WTC11 (cell line): ENCODE data around the gene CACNA1A. TPM values are rescaled to one million over a fixed set of nuclear protein-coding genes. Genes with fewer than 3 reads are reported as not detected.

Experiments
- ATAC-seq: fragments of 200-7000 bp; cut with Tn5 transposase; 2 replicates; pipeline ENCODE4 v1.10.0; 2021; ENCODE audit warnings: mild to moderate bottlenecking, moderate library complexity
- CTCF ChIA-PET: fragments of 300-600 bp; sonication (Branson Sonifier 250); formaldehyde crosslinking; loops from one replicate; lab custom pipeline; 2021; ENCODE audit warnings: antibody characterized with exemption; lab: Charles Lee
- POLR2A ChIA-PET: fragments of 350-600 bp; sonication (Branson Sonifier 250); formaldehyde crosslinking; loops from one replicate; lab custom pipeline; 2021; ENCODE audit warnings: antibody characterized with exemption; lab: Charles Lee
- DNase-seq: peaks from one replicate; pipeline ENCODE4 v3.0.0; 2021; ENCODE audit warnings: low spot score
- H3K27ac Mint-ChIP-seq: 2 replicates; pipeline ENCODE4 v1.8.0; 2021; ENCODE audit warnings: mixed read lengths
- H3K27me3 Mint-ChIP-seq: 2 replicates; pipeline ENCODE4 v1.8.0; 2021; ENCODE audit warnings: low read depth, mild to moderate bottlenecking, moderate library complexity, mixed read lengths
- H3K36me3 Mint-ChIP-seq: 2 replicates; pipeline ENCODE4 v1.8.0; 2021; ENCODE audit warnings: mixed read lengths
- H3K4me1 Mint-ChIP-seq: 2 replicates; pipeline ENCODE4 v1.8.0; 2022; ENCODE audit warnings: mixed read lengths
- H3K4me3 Mint-ChIP-seq: 2 replicates; pipeline ENCODE4 v1.8.0; 2021; ENCODE audit warnings: mild to moderate bottlenecking, moderate library complexity, mixed read lengths
- H3K9me3 Mint-ChIP-seq: 2 replicates; pipeline ENCODE4 v1.8.0; 2021; ENCODE audit warnings: mixed read lengths
- CREM ChIP-seq: sonication (generic); formaldehyde crosslinking; IDR thresholded peaks from 2 replicates; pipeline ENCODE4 v1.8.1; 2022; ENCODE audit warnings: mild to moderate bottlenecking, missing genetic modification reagents, moderate library complexity
- FOXK1 ChIP-seq: sonication (generic); formaldehyde crosslinking; IDR thresholded peaks from 2 replicates; pipeline ENCODE4 v1.8.0; 2022; ENCODE audit warnings: mild to moderate bottlenecking, moderate library complexity, missing genetic modification reagents
- GABPB1 ChIP-seq: sonication (generic); formaldehyde crosslinking; IDR thresholded peaks from 2 replicates; pipeline ENCODE4 v1.8.1; 2023; ENCODE audit warnings: mild to moderate bottlenecking, missing genetic modification reagents
- NFYB ChIP-seq: sonication (generic); formaldehyde crosslinking; conservative IDR thresholded peaks from 2 replicates; pipeline ENCODE4 v1.8.0; 2022; ENCODE audit warnings: low read depth, missing genetic modification reagents
- NR1H2 ChIP-seq: sonication (generic); formaldehyde crosslinking; IDR thresholded peaks from 2 replicates; pipeline ENCODE4 v1.9.0; 2021; ENCODE audit warnings: mild to moderate bottlenecking, moderate library complexity, missing genetic modification reagents
- NR2C2 ChIP-seq: sonication (generic); formaldehyde crosslinking; IDR thresholded peaks from 2 replicates; pipeline ENCODE4 v1.8.0; 2022; ENCODE audit warnings: mild to moderate bottlenecking, missing genetic modification reagents
- OVOL2 ChIP-seq: fragments of 250-450 bp; sonication (Bioruptor Pico); IDR thresholded peaks from 2 replicates; pipeline ENCODE4 v1.9.0; 2021; ENCODE audit warnings: mild to moderate bottlenecking, borderline replicate concordance
- PRRX2 ChIP-seq: fragments of 250-450 bp; sonication (Bioruptor Pico); IDR thresholded peaks from 2 replicates; pipeline ENCODE4 v1.8.0; 2021; ENCODE audit warnings: mild to moderate bottlenecking
- RORB ChIP-seq: fragments of 250-450 bp; sonication (Bioruptor Pico); IDR thresholded peaks from 2 replicates; pipeline ENCODE4 v1.9.0; 2021; ENCODE audit warnings: mild to moderate bottlenecking
- SMAD4 ChIP-seq: sonication (generic); formaldehyde crosslinking; IDR thresholded peaks from 2 replicates; pipeline ENCODE4 v1.8.0; 2022; ENCODE audit warnings: mild to moderate bottlenecking, missing genetic modification reagents
- STAT6 ChIP-seq: sonication (generic); formaldehyde crosslinking; conservative IDR thresholded peaks from 2 replicates; pipeline ENCODE4 v1.8.1; 2023; ENCODE audit warnings: mild to moderate bottlenecking, low read depth, missing genetic modification reagents, moderate library complexity
- TEAD1 ChIP-seq: sonication (generic); formaldehyde crosslinking; IDR thresholded peaks from 2 replicates; pipeline ENCODE4 v1.8.0; 2022; ENCODE audit warnings: mild to moderate bottlenecking, missing genetic modification reagents
- ZNF263 ChIP-seq: sonication (generic); formaldehyde crosslinking; IDR thresholded peaks from 2 replicates; pipeline ENCODE4 v1.8.1; 2022; ENCODE audit warnings: low read depth, mild to moderate bottlenecking, moderate library complexity, missing genetic modification reagents
- ZNF317 ChIP-seq: sonication (generic); formaldehyde crosslinking; IDR thresholded peaks from 2 replicates; pipeline ENCODE4 v1.8.1; 2023; ENCODE audit warnings: low read depth, mild to moderate bottlenecking, moderate library complexity, missing genetic modification reagents, borderline replicate concordance
- ZNF423 ChIP-seq: fragments of 250-450 bp; sonication (Bioruptor Pico); IDR thresholded peaks from 2 replicates; pipeline ENCODE4 v2.1.2; 2022; ENCODE audit warnings: mild to moderate bottlenecking, moderate library complexity
- total RNA-seq: library from RNA; stranded (reverse); gene quantifications from 3 replicates; pipeline ENCODE4 v1.2.3, GENCODE V29; 2021
- TF ChIP-seq, protein P1 (sequence below): fragments of 250-450 bp; sonication (Bioruptor Pico); IDR thresholded peaks from 2 replicates; pipeline ENCODE4 v1.9.0; 2021; ENCODE audit warnings: moderate library complexity, mild to moderate bottlenecking, inconsistent platforms, borderline replicate concordance
- TF ChIP-seq, protein P2 (sequence below): sonication (generic); formaldehyde crosslinking; IDR thresholded peaks from 2 replicates; pipeline ENCODE4 v1.8.1; 2023; ENCODE audit warnings: mild to moderate bottlenecking, missing genetic modification reagents, moderate library complexity
- TF ChIP-seq, protein P3 (sequence below): sonication (generic); formaldehyde crosslinking; IDR thresholded peaks from 2 replicates; pipeline ENCODE4 v1.8.1; 2023; ENCODE audit warnings: mild to moderate bottlenecking, missing genetic modification reagents, borderline replicate concordance
- TF ChIP-seq, protein P4 (sequence below): sonication (generic); formaldehyde crosslinking; IDR thresholded peaks from 2 replicates; pipeline ENCODE4 v1.8.1; 2023; ENCODE audit warnings: mild to moderate bottlenecking, missing genetic modification reagents, moderate library complexity
- TF ChIP-seq, protein P5 (sequence below): sonication (generic); formaldehyde crosslinking; IDR thresholded peaks from 2 replicates; pipeline ENCODE4 v1.8.1; 2022; ENCODE audit warnings: mild to moderate bottlenecking, moderate library complexity, missing genetic modification reagents

The CACNA1A gene
- total RNA-seq, 1 experiment from 2014 or later = 28.9 TPM

DNA sequence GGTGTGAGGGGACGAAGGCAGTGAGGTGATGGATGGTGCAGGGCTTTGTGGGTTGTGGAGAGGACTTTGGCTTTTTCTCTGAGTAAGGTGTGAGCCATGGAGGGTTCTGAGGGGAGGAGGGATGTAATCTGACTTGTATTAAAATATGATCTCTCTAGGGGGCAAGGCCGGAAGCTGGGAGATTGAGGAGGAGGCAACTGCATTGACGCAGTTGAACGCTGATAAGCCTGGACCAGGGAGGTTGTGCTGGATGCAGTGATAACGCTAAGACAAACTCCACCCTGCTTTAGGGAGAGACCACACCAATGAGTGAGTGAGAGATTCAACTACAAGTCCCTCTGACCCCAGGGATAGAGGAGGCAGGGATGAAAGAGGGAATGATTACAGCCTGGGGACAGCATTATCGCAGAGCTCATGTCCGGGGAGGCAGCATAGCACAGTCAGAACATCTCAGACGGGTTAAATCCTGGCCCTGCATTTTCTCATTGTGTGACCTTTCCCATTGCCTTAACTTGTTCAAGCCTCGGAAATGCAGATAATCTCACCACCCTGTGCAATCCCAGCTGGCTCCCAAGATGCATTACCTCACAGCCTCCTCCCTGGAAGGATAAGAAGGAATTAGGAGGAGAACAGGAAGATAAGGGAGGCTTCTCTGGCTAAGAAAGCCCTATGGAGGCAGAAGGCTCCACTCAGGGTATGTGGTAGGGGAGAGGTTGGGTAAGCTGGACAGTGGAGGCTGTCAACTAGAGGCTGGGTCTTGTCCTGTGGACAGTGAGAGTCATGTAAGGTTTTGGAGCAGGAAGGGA is 124.2 kb downstream of the CACNA1A start:
- CTCF ChIA-PET = no interaction called here

GRCh38 chr19:13376537-13376936 is 129.7 kb downstream of the CACNA1A start:
- no peaks in the 10 kb centered on the region for H3K4me1 Mint-ChIP-seq
- TF ChIP-seq OVOL2 (CRISPR knock-in tag) (no peak), NR2C2 (no peak), NFYB (CRISPR knock-in tag) (no peak)
- TF ChIP-seq, protein P1, sequence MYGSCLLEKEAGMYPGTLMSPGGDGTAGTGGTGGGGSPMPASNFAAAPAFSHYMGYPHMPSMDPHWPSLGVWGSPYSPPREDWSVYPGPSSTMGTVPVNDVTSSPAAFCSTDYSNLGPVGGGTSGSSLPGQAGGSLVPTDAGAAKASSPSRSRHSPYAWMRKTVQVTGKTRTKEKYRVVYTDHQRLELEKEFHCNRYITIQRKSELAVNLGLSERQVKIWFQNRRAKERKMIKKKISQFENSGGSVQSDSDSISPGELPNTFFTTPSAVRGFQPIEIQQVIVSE (CRISPR knock-in tag) = no peak

More for the DNA sequence above, 124.2 kb downstream of the CACNA1A start:
- POLR2A ChIA-PET = interaction anchor here (0.6 kb wide), 1 partner anchor 1801 kb away, joined by 3 read pairs; no protein-coding TSS in a partner anchor
- peaks cover 6% of the 10 kb centered on the region; the same call in 1 of the 2 replicates for H3K9me3 Mint-ChIP-seq
- no peaks in the 10 kb centered on the region for H3K4me1 Mint-ChIP-seq
- peaks cover 5% of the 10 kb centered on the region; the same call in 1 of the 2 replicates for H3K36me3 Mint-ChIP-seq
- ATAC-seq (no peak), DNase-seq (no peak)
- H3K4me3 Mint-ChIP-seq = no peak overlapping the region
- no peaks in the 10 kb centered on the region; the same call in 1 of the 2 replicates for H3K27me3 Mint-ChIP-seq
- H3K27ac Mint-ChIP-seq = no peak overlapping the region
- TF ChIP-seq RORB (CRISPR knock-in tag) (no peak), NFYB (CRISPR knock-in tag) (no peak), ZNF317 (CRISPR knock-in tag) (no peak), FOXK1 (CRISPR knock-in tag) (no peak), ZNF423 (CRISPR knock-in tag) (no peak), STAT6 (CRISPR knock-in tag) (no peak)
- TF ChIP-seq, protein P2, sequence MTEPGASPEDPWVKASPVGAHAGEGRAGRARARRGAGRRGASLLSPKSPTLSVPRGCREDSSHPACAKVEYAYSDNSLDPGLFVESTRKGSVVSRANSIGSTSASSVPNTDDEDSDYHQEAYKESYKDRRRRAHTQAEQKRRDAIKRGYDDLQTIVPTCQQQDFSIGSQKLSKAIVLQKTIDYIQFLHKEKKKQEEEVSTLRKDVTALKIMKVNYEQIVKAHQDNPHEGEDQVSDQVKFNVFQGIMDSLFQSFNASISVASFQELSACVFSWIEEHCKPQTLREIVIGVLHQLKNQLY = no peak
- TF ChIP-seq, protein P3, sequence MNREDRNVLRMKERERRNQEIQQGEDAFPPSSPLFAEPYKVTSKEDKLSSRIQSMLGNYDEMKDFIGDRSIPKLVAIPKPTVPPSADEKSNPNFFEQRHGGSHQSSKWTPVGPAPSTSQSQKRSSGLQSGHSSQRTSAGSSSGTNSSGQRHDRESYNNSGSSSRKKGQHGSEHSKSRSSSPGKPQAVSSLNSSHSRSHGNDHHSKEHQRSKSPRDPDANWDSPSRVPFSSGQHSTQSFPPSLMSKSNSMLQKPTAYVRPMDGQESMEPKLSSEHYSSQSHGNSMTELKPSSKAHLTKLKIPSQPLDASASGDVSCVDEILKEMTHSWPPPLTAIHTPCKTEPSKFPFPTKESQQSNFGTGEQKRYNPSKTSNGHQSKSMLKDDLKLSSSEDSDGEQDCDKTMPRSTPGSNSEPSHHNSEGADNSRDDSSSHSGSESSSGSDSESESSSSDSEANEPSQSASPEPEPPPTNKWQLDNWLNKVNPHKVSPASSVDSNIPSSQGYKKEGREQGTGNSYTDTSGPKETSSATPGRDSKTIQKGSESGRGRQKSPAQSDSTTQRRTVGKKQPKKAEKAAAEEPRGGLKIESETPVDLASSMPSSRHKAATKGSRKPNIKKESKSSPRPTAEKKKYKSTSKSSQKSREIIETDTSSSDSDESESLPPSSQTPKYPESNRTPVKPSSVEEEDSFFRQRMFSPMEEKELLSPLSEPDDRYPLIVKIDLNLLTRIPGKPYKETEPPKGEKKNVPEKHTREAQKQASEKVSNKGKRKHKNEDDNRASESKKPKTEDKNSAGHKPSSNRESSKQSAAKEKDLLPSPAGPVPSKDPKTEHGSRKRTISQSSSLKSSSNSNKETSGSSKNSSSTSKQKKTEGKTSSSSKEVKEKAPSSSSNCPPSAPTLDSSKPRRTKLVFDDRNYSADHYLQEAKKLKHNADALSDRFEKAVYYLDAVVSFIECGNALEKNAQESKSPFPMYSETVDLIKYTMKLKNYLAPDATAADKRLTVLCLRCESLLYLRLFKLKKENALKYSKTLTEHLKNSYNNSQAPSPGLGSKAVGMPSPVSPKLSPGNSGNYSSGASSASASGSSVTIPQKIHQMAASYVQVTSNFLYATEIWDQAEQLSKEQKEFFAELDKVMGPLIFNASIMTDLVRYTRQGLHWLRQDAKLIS (CRISPR knock-in tag) = no peak

GRCh38 chr19:13373599-13373998 is 132.7 kb downstream of the CACNA1A start:
- Mint-ChIP-seq H3K27ac (no peak overlapping the region), H3K9me3 (peaks cover 25% of the 10 kb centered on the region), H3K36me3 (peaks cover 5% of the 10 kb centered on the region; the same call in 1 of the 2 replicates), H3K27me3 (no peaks in the 10 kb centered on the region; the same call in 1 of the 2 replicates), H3K4me3 (no peak overlapping the region), H3K4me1 (no peaks in the 10 kb centered on the region)
- ATAC-seq (peak; percentile 41; the same call in 1 of the 2 replicates), DNase-seq (no peak)
- ChIA-PET POLR2A (no interaction called here), CTCF (interaction anchor here (0.8 to 1.3 kb wide), 3 partner anchors 9 to 215 kb away, joined by 3 to 4 read pairs (median 4); no protein-coding TSS in a partner anchor)
- TF ChIP-seq NR1H2 (no peak), SMAD4 (CRISPR knock-in tag) (no peak), GABPB1 (CRISPR knock-in tag) (no peak), PRRX2 (no peak), TEAD1 (CRISPR knock-in tag) (no peak), ZNF263 (CRISPR knock-in tag) (no peak), CREM (no peak)
- TF ChIP-seq, protein P4, sequence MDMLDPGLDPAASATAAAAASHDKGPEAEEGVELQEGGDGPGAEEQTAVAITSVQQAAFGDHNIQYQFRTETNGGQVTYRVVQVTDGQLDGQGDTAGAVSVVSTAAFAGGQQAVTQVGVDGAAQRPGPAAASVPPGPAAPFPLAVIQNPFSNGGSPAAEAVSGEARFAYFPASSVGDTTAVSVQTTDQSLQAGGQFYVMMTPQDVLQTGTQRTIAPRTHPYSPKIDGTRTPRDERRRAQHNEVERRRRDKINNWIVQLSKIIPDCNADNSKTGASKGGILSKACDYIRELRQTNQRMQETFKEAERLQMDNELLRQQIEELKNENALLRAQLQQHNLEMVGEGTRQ (CRISPR knock-in tag) = no peak
- TF ChIP-seq, protein P2 = no peak
- TF ChIP-seq, protein P5, sequence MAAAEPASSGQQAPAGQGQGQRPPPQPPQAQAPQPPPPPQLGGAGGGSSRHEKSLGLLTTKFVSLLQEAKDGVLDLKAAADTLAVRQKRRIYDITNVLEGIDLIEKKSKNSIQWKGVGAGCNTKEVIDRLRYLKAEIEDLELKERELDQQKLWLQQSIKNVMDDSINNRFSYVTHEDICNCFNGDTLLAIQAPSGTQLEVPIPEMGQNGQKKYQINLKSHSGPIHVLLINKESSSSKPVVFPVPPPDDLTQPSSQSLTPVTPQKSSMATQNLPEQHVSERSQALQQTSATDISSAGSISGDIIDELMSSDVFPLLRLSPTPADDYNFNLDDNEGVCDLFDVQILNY = no peak

More at GRCh38 chr19:13376537-13376936, 129.7 kb downstream of the CACNA1A start:
- ChIA-PET CTCF (no interaction called here), POLR2A (no interaction called here)
- no peaks in the 10 kb centered on the region; the same call in 1 of the 2 replicates for H3K27me3 Mint-ChIP-seq
- H3K27ac Mint-ChIP-seq = no peak overlapping the region
- peaks cover 25% of the 10 kb centered on the region for H3K9me3 Mint-ChIP-seq
- ATAC-seq (no peak), DNase-seq (no peak)
- H3K4me3 Mint-ChIP-seq = no peak overlapping the region
- peaks cover 8% of the 10 kb centered on the region; the same call in 1 of the 2 replicates for H3K36me3 Mint-ChIP-seq
